K562 (cell line): ENCODE results near the gene PDCD1LG2. TPM values are rescaled to one million over a fixed set of nuclear protein-coding genes. Genes with fewer than 3 reads are reported as not detected.

Experiments
- ATAC-seq: fragments of 200-7000 bp; cut with Tn5 transposase; 3 replicates; pipeline ENCODE4 v1.9.1; 2020; ENCODE audit warnings: moderate library complexity
- BruUV-seq: library from RNA; stranded (reverse); fragments of 400-500 nt; replicated peaks from 2 replicates; lab custom pipeline; 2021; lab: Mats Ljungman, UMichigan
- CTCF ChIA-PET: fragments of 300-600 bp; formaldehyde crosslinking; extraction: SDS; loops from one replicate; lab custom pipeline; 2021; ENCODE audit warnings: low intra/inter-chr PET ratio; lab: Yijun Ruan, JAX
- POLR2A ChIA-PET: fragments of 300-600, 350-650 bp; sonication (Branson Sonifier 250); formaldehyde crosslinking; extraction: SDS; loops from one replicate; lab custom pipeline; 2021; ENCODE audit warnings: antibody characterized with exemption, inconsistent platforms; lab: Yijun Ruan, JAX
- DNase-seq, 4 experiments: peaks; one replicate each; pipeline versions ENCODE4 v3.0.0 to v3.0.0-alpha.2; 2011 to 2018; ENCODE audit warnings: low spot score in 3 of 4, mixed read lengths in 3 of 4; ENCODE audit errors: extremely low read depth in 1 of 4
- FAIRE-seq: peaks from 2 replicates; lab custom pipeline; 2011; peaks lifted over from hg19 to GRCh38; lab: Jason Lieb, UNC
- H2AFZ ChIP-seq: 2 replicates; pipeline ENCODE4 v1.6.0; 2011; ENCODE audit warnings: low read depth, low read length, control low read depth, inconsistent platforms
- H3K27ac ChIP-seq: fragments of 200-600 bp; 3 replicates; pipeline ENCODE4 v1.8.0; 2011; ENCODE audit warnings: low read depth, mild to moderate bottlenecking, control low read depth, inconsistent platforms, low read length, moderate library complexity, mixed read lengths; ENCODE audit errors: extremely low read depth
- H3K27me3 ChIP-seq, 2 experiments: fragments of 300-600 bp in 1 of 2; 2 replicates in 1 of 2; 3 replicates in 1 of 2; pipeline versions ENCODE4 v1.6.0 to v1.8.0; 2011; ENCODE audit warnings: inconsistent platforms in 2 of 2, low read length in 2 of 2, mild to moderate bottlenecking in 1 of 2, mixed read lengths in 1 of 2, moderate library complexity in 1 of 2; ENCODE audit not compliant: control insufficient read depth in 2 of 2, insufficient read depth in 2 of 2
- H3K36me3 ChIP-seq: fragments of 300-600 bp; 3 replicates; pipeline ENCODE4 v1.8.0; 2011; ENCODE audit warnings: mild to moderate bottlenecking, low read length, inconsistent platforms; ENCODE audit not compliant: control insufficient read depth, insufficient read depth
- H3K4me1 ChIP-seq, 2 experiments: fragments of 200-600 bp in 1 of 2; replicated peaks in 1 of 2; 2 replicates in 1 of 2; 3 replicates in 1 of 2; pipeline versions ENCODE4 v1.5.1 to v1.8.0; 2011; ENCODE audit warnings: inconsistent platforms in 2 of 2, low read length in 2 of 2, mild to moderate bottlenecking in 1 of 2, mixed read lengths in 1 of 2, moderate library complexity in 1 of 2; ENCODE audit not compliant: control insufficient read depth in 2 of 2, insufficient read depth in 2 of 2
- H3K4me2 ChIP-seq: 2 replicates; pipeline ENCODE4 v1.6.1; 2011; ENCODE audit warnings: low read length, control low read depth, inconsistent platforms, mixed read lengths; ENCODE audit not compliant: insufficient read depth
- H3K4me3 ChIP-seq: fragments of 200-600 bp; sonication (generic), shearing (Covaris generic); 2 replicates; pipeline ENCODE4 v1.5.1; 2016; ENCODE audit warnings: control low read depth, inconsistent platforms
- H3K79me2 ChIP-seq: fragments of 200-600 bp; 3 replicates; pipeline ENCODE4 v1.8.0; 2011; ENCODE audit warnings: low read length, inconsistent platforms; ENCODE audit not compliant: control insufficient read depth, insufficient read depth
- H3K9ac ChIP-seq, 2 experiments: 2 replicates each; pipeline versions ENCODE4 v1.6.0 to v1.6.1; 2011; ENCODE audit warnings: low read depth in 2 of 2, low read length in 2 of 2, control low read depth in 1 of 2, inconsistent platforms in 1 of 2, mild to moderate bottlenecking in 1 of 2, mixed read lengths in 1 of 2; ENCODE audit not compliant: insufficient read depth in 1 of 2
- H3K9me1 ChIP-seq: one replicate; pipeline ENCODE4 v1.6.0; 2011; ENCODE audit warnings: inconsistent platforms, mild to moderate bottlenecking, low read length, moderate library complexity; ENCODE audit not compliant: control insufficient read depth, insufficient read depth
- H3K9me3 ChIP-seq: replicated peaks from 2 replicates; pipeline ENCODE4 v1.5.1; 2011; ENCODE audit warnings: low read depth, low read length, inconsistent platforms; ENCODE audit not compliant: control insufficient read depth, insufficient read depth
- H4K20me1 ChIP-seq: replicated peaks from 2 replicates; pipeline ENCODE4 v1.6.1; 2011; ENCODE audit warnings: low read length, inconsistent platforms, mixed read lengths; ENCODE audit not compliant: control insufficient read depth, insufficient read depth
- DACH1 ChIP-seq: fragments of 450-650 bp; IDR thresholded peaks from 2 replicates; pipeline ENCODE4 v1.6.1; 2018; ENCODE audit not compliant: partially characterized antibody
- IRF2 ChIP-seq: sonication (generic); formaldehyde crosslinking; IDR thresholded peaks from 2 replicates; pipeline ENCODE4 v1.8.1; 2022; ENCODE audit warnings: mild to moderate bottlenecking, missing genetic modification reagents
- NUFIP1 ChIP-seq: fragments of 450-650 bp; IDR thresholded peaks from 2 replicates; pipeline ENCODE4 v1.6.1; 2018; ENCODE audit not compliant: partially characterized antibody
- SAFB2 ChIP-seq: fragments of 200-400 bp; formaldehyde crosslinking; IDR thresholded peaks from 2 replicates; pipeline ENCODE4 v1.6.1; 2018; ENCODE audit warnings: borderline replicate concordance, low read length, low read depth, moderate library complexity; ENCODE audit not compliant: severe bottlenecking
- SLC30A9 ChIP-seq: fragments of 250-450 bp; sonication (Bioruptor Pico); IDR thresholded peaks from 2 replicates; pipeline ENCODE4 v1.8.0; 2022; ENCODE audit warnings: mild to moderate bottlenecking, moderate library complexity
- TEAD1 ChIP-seq, 2 experiments: fragments of 450-650 bp in 1 of 2; sonication (generic) in 1 of 2; formaldehyde crosslinking; IDR thresholded peaks; 2 replicates each; pipeline versions ENCODE4 v1.4.0 to v1.8.0; 2020 to 2022; ENCODE audit warnings: mild to moderate bottlenecking in 2 of 2, missing genetic modification reagents in 1 of 2
- ZBTB17 ChIP-seq: fragments of 450-650 bp; formaldehyde crosslinking; IDR thresholded peaks from 2 replicates; pipeline ENCODE4 v1.4.0; 2020; ENCODE audit warnings: mild to moderate bottlenecking
- ZNF197 ChIP-seq: fragments of 200-800 bp; sonication (Bioruptor generic); IDR thresholded peaks from 2 replicates; pipeline ENCODE4 v1.6.1; 2016; ENCODE audit warnings: low read depth, missing genetic modification characterization, missing compliant biosample characterization
- ZNF561 ChIP-seq: fragments of 450-650 bp; formaldehyde crosslinking; conservative IDR thresholded peaks from 2 replicates; pipeline ENCODE4 v1.4.0; 2020; ENCODE audit warnings: mild to moderate bottlenecking, moderate library complexity
- WGBS: fragments of 100-300 bp; shearing (Covaris generic); methylation state at CpG from one replicate; pipeline ENCODE4 v1.1.6; 2016; ENCODE audit warnings: low coverage, mixed read lengths; ENCODE audit not compliant: insufficient coverage; ENCODE audit errors: missing lambda C conversion rate; 5-methylcytosine and 5-hydroxymethylcytosine counted together
- in situ Hi-C: fragments of 300-500 bp; cut with MboI; formaldehyde crosslinking; loops from 4 replicates; pipeline ENCODE4 v1.15.0; 2018; ENCODE audit warnings: inconsistent platforms, mixed read lengths
- intact Hi-C: fragments of 100-400 bp; cut with micrococcal nuclease; formaldehyde crosslinking; loops from 2 replicates; pipeline ENCODE4 v1.14.2; 2022
- polyA plus RNA-seq, 8 experiments: library from polyadenylated mRNA; depleted of rRNA in 4 of 8; stranded (reverse) in 5 of 8; unstranded in 3 of 8; fragments of >200 nt; fragmentation: Nextera tagmentation in 2 of 8; fragmentation: Illumina TruSeq in 1 of 8; extraction: Ambion mirVana in 2 of 8; extraction: Trizol in 1 of 8; gene quantifications; 2 replicates each; pipeline versions ENCODE4 v1.2.1 to v1.2.3, GENCODE V29; 2011 to 2014; ENCODE audit warnings: inconsistent platforms in 1 of 8, missing spikeins in 1 of 8
- total RNA-seq, 7 experiments: library from RNA; depleted of rRNA in 6 of 7; stranded (reverse); fragments of >200 nt in 6 of 7; fragmentation: Illumina TruSeq in 2 of 7; extraction: Trizol in 2 of 7; gene quantifications; 2 replicates each; pipeline versions ENCODE4 v1.2.1 to v1.2.3, GENCODE V29; 2011 to 2021; ENCODE audit warnings: low replicate concordance in 1 of 7
- TF ChIP-seq, protein P1 (sequence below): fragments of 450-650 bp; IDR thresholded peaks from 2 replicates; pipeline ENCODE4 v1.6.1; 2018; ENCODE audit not compliant: partially characterized antibody
- TF ChIP-seq, protein P2 (sequence below): fragments of 200-800 bp; sonication (Bioruptor generic); IDR thresholded peaks from 2 replicates; pipeline ENCODE4 v1.6.1; 2017; ENCODE audit warnings: missing genetic modification characterization, missing compliant biosample characterization
- TF ChIP-seq, protein P3 (sequence below): sonication (generic); formaldehyde crosslinking; IDR thresholded peaks from 2 replicates; pipeline ENCODE4 v1.8.1; 2022; ENCODE audit warnings: missing genetic modification reagents
- TF ChIP-seq, protein P4 (sequence below): fragments of 450-650 bp; formaldehyde crosslinking; IDR thresholded peaks from 2 replicates; pipeline ENCODE4 v1.4.0; 2020; ENCODE audit warnings: mild to moderate bottlenecking, moderate library complexity

Gene PDCD1LG2
- total and polyA plus RNA-seq, 9 of the 15 experiments (the other 6 are each of a cell fraction or from before 2014, with no cell fraction given), result not detected

DNA sequence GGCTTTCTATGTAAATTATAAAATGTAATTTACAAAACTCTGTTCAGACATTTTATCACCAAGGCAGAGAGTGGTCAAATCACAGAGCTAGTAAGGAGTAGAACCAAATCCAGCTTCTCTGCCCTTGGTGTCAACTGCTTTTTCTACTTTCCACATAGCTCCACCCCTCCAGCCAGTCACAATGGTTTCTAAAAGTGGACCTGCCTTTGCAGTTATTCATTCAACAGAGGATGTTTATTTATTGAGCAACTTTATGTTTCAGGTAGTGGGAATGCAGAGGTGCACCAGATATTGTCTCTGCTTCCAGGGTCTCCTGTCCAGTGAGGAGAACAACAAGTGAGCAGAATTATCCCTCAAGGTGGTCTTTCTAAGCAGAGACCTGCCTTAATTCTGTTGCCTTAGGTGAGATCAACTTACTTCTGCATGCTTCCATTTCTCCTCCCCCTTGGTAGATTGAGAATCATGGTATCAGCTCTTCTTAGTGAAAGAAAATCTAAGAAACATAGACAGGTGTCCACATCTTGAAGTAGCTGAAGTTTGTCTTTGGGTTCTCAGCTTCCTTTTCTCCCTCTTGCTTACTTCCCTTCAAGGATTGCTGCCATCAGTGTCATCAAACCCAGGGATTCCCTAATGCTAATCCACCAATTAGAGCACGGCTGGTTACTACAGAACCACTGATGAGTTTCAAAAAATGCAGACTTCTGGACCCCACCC, 17.2 kb upstream of the PDCD1LG2 start:
- peak overlapping the region; percentile 64; the same call in 1 of the 2 replicates for H3K4me2 ChIP-seq
- TF ChIP-seq SAFB2, result no peak
- no peak for TF ChIP-seq DACH1
- TF ChIP-seq IRF2 (CRISPR knock-in tag), result no peak
- TF ChIP-seq, protein P1, sequence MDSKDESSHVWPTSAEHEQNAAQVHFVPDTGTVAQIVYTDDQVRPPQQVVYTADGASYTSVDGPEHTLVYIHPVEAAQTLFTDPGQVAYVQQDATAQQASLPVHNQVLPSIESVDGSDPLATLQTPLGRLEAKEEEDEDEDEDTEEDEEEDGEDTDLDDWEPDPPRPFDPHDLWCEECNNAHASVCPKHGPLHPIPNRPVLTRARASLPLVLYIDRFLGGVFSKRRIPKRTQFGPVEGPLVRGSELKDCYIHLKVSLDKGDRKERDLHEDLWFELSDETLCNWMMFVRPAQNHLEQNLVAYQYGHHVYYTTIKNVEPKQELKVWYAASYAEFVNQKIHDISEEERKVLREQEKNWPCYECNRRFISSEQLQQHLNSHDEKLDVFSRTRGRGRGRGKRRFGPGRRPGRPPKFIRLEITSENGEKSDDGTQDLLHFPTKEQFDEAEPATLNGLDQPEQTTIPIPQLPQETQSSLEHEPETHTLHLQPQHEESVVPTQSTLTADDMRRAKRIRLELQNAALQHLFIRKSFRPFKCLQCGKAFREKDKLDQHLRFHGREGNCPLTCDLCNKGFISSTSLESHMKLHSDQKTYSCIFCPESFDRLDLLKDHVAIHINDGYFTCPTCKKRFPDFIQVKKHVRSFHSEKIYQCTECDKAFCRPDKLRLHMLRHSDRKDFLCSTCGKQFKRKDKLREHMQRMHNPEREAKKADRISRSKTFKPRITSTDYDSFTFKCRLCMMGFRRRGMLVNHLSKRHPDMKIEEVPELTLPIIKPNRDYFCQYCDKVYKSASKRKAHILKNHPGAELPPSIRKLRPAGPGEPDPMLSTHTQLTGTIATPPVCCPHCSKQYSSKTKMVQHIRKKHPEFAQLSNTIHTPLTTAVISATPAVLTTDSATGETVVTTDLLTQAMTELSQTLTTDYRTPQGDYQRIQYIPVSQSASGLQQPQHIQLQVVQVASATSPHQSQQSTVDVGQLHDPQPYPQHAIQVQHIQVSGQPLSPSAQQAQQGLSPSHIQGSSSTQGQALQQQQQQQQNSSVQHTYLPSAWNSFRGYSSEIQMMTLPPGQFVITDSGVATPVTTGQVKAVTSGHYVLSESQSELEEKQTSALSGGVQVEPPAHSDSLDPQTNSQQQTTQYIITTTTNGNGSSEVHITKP, result peak; percentile 17
- TF ChIP-seq ZBTB17, result 0 out of 2 replicates have a peak, but pooled peaks have one; percentile 51
- TF ChIP-seq, protein P2, sequence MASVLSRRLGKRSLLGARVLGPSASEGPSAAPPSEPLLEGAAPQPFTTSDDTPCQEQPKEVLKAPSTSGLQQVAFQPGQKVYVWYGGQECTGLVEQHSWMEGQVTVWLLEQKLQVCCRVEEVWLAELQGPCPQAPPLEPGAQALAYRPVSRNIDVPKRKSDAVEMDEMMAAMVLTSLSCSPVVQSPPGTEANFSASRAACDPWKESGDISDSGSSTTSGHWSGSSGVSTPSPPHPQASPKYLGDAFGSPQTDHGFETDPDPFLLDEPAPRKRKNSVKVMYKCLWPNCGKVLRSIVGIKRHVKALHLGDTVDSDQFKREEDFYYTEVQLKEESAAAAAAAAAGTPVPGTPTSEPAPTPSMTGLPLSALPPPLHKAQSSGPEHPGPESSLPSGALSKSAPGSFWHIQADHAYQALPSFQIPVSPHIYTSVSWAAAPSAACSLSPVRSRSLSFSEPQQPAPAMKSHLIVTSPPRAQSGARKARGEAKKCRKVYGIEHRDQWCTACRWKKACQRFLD (CRISPR knock-in tag), result no peak; the same call in 1 of the 2 replicates
- TF ChIP-seq SLC30A9 (CRISPR knock-in tag), result no peak
- TF ChIP-seq, protein P3, sequence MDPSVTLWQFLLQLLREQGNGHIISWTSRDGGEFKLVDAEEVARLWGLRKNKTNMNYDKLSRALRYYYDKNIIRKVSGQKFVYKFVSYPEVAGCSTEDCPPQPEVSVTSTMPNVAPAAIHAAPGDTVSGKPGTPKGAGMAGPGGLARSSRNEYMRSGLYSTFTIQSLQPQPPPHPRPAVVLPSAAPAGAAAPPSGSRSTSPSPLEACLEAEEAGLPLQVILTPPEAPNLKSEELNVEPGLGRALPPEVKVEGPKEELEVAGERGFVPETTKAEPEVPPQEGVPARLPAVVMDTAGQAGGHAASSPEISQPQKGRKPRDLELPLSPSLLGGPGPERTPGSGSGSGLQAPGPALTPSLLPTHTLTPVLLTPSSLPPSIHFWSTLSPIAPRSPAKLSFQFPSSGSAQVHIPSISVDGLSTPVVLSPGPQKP (CRISPR knock-in tag), result no peak
- TF ChIP-seq, protein P4, sequence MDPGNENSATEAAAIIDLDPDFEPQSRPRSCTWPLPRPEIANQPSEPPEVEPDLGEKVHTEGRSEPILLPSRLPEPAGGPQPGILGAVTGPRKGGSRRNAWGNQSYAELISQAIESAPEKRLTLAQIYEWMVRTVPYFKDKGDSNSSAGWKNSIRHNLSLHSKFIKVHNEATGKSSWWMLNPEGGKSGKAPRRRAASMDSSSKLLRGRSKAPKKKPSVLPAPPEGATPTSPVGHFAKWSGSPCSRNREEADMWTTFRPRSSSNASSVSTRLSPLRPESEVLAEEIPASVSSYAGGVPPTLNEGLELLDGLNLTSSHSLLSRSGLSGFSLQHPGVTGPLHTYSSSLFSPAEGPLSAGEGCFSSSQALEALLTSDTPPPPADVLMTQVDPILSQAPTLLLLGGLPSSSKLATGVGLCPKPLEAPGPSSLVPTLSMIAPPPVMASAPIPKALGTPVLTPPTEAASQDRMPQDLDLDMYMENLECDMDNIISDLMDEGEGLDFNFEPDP (CRISPR knock-in tag), result no peak
- no peak for TF ChIP-seq TEAD1 (CRISPR knock-in tag; IDR thresholded peaks at IDR 0.05)
- TF ChIP-seq ZNF561 (CRISPR knock-in tag), result 0 out of 2 replicates have a peak, but pooled peaks have one; percentile 16
- TF ChIP-seq NUFIP1, result no peak
- TF ChIP-seq ZNF197 (CRISPR knock-in tag), result no peak

More for the DNA sequence above, 17.2 kb upstream of the PDCD1LG2 start:
- Histone ChIP-seq H3K9ac (no peak overlapping the region), H3K36me3 (no peaks in the 10 kb centered on the region), H3K9me1 (no peaks in the 10 kb centered on the region), H3K27me3 (no peaks in the 10 kb centered on the region), H3K79me2 (no peaks in the 10 kb centered on the region), H3K9me3 (no peaks in the 10 kb centered on the region), H3K27ac (peak overlapping the region; percentile 88), H3K4me1 (peaks cover 0 to 17% of the 10 kb centered on the region in 2 experiments; a peak in 4 of 5 replicates), H3K4me3 (no peak overlapping the region), H4K20me1 (no peaks in the 10 kb centered on the region), H2AFZ (peak overlapping the region; percentile 94)
- intact Hi-C loops, result no loop called here
- in situ Hi-C loops, result no loop called here
- ATAC-seq (no peak), FAIRE-seq (no peak), DNase-seq (no peak)
- CTCF ChIA-PET, result no interaction called here
- POLR2A ChIA-PET, result interaction anchor here (0.6 kb wide), 1 partner anchor 27 kb away, joined by 3 read pairs; no protein-coding TSS in a partner anchor
- no TSS peak for BruUV-seq
- WGBS, result 56% methylated on average over 1 of the region's 1 CpG
